Caco-2 (cell line): Measurements from ENCODE around the gene SERPINI2. TPM values are rescaled to one million over a fixed set of nuclear protein-coding genes. Genes with fewer than 3 reads are reported as not detected.

Experiments
- BruUV-seq: library from RNA; stranded (reverse); fragments of 400-500 nt; replicated peaks from 2 replicates; lab custom pipeline; 2021; lab: Mats Ljungman, UMichigan
- CTCF ChIA-PET: fragments of 300-600 bp; sonication (Branson Sonifier 250); formaldehyde crosslinking; loops from one replicate; lab custom pipeline; 2022; ENCODE audit warnings: antibody characterized with exemption; lab: Charles Lee
- POLR2A ChIA-PET: fragments of 300-600 bp; sonication (Branson Sonifier 250); formaldehyde crosslinking; loops from one replicate; lab custom pipeline; 2022; ENCODE audit warnings: antibody characterized with exemption; lab: Charles Lee
- DNase-seq, 2 experiments: peaks; one replicate each; pipeline versions ENCODE4 v3.0.0 to v3.0.0-alpha.2; 2020 to 2022
- H3K27me3 ChIP-seq: replicated peaks from 2 replicates; pipeline ENCODE4 v1.6.0; 2011; ENCODE audit warnings: low read length; ENCODE audit not compliant: control insufficient read depth, insufficient read depth
- H3K36me3 ChIP-seq: 2 replicates; pipeline ENCODE4 v1.5.1; 2011; ENCODE audit warnings: low read length; ENCODE audit not compliant: control insufficient read depth, insufficient read depth
- H3K4me1 ChIP-seq: fragments of 250-450 bp; sonication (Bioruptor Pico); 2 replicates; pipeline ENCODE4 v1.5.1; 2020; ENCODE audit warnings: mild to moderate bottlenecking
- H3K4me3 ChIP-seq: 2 replicates; pipeline ENCODE4 v1.5.1; 2011; ENCODE audit warnings: low read depth, mild to moderate bottlenecking, control low read depth, low read length
- H3K9me3 ChIP-seq: fragments of 250-450 bp; sonication (Bioruptor Pico); 2 replicates; pipeline ENCODE4 v1.5.1; 2020; ENCODE audit warnings: mild to moderate bottlenecking, moderate library complexity
- H3K27ac Mint-ChIP-seq: one replicate; pipeline ENCODE4 v1.8.0; 2022; ENCODE audit warnings: mixed read lengths; ENCODE audit not compliant: unreplicated experiment
- H3K27me3 Mint-ChIP-seq: one replicate; pipeline ENCODE4 v1.8.0; 2022; ENCODE audit warnings: mixed read lengths; ENCODE audit not compliant: insufficient read depth, unreplicated experiment
- H3K36me3 Mint-ChIP-seq: one replicate; pipeline ENCODE4 v1.8.0; 2022; ENCODE audit warnings: mild to moderate bottlenecking, mixed read lengths; ENCODE audit not compliant: insufficient read depth, unreplicated experiment
- H3K4me1 Mint-ChIP-seq: one replicate; pipeline ENCODE4 v1.8.0; 2022; ENCODE audit warnings: low read depth, mixed read lengths; ENCODE audit not compliant: unreplicated experiment
- H3K4me3 Mint-ChIP-seq: one replicate; pipeline ENCODE4 v1.8.0; 2022; ENCODE audit warnings: mild to moderate bottlenecking, moderate library complexity, mixed read lengths; ENCODE audit not compliant: unreplicated experiment
- H3K9me3 Mint-ChIP-seq: one replicate; pipeline ENCODE4 v1.8.0; 2022; ENCODE audit warnings: mixed read lengths; ENCODE audit not compliant: unreplicated experiment
- intact Hi-C: fragments of 100-400 bp; cut with micrococcal nuclease; formaldehyde crosslinking; loops from one replicate; pipeline ENCODE4 v1.10.0; 2022; ENCODE audit not compliant: unreplicated experiment
- total RNA-seq: library from RNA; stranded (reverse); gene quantifications from 2 replicates; pipeline ENCODE4 v1.2.3, GENCODE V29; 2022
- TF ChIP-seq, protein P1 (sequence below), 2 experiments: fragments of 200-600 bp in 1 of 2; IDR thresholded peaks; 1 replicate in 1 of 2; 2 replicates in 1 of 2; pipeline versions ENCODE4 v1.5.1 to v1.8.0; 2011 to 2022; ENCODE audit warnings: antibody characterized with exemption in 1 of 2, control low read depth in 1 of 2, inconsistent platforms in 1 of 2, low read depth in 1 of 2, low read length in 1 of 2, mild to moderate bottlenecking in 1 of 2, moderate library complexity in 1 of 2; ENCODE audit not compliant: insufficient read depth in 1 of 2, severe bottlenecking in 1 of 2, unreplicated experiment in 1 of 2

SERPINI2 gene
- total RNA-seq, 1 experiment from 2014 or later = not detected

DNA sequence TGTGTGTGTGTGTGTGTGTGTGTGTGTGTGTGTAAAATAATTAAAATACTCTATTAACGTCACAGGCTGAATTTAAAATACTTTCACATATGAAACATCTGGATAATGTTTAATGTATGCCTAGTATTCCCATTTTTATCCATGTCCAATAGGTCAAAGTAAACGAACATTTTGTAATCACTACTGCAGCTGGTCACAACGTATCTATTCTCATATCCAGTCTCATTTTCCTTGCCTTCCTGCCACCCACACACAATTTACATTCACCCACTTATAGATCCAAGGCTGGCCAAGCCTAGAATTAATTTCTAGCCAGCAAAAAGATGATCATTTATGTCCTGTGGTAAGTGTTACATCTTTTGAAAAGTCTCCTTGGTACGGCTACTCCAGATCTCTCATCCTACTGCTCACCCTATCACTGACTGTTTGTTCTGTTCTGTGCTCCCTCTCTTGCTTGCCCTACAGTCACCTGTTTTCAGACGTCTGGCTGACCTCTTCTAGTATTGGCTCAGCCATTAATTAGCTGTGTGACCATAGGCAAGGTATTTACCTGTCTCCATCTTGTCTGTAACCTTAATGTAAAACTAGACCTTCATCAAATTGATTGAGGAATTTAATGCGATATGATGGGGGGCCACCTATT lies 17.6 kb downstream of the SERPINI2 start:
- no peak for DNase-seq
- no peak overlapping the region for H3K4me3 Mint-ChIP-seq
- no peaks in the 10 kb centered on the region for H3K27me3 ChIP-seq
- no peak overlapping the region for H3K4me3 ChIP-seq
- H3K4me1 Mint-ChIP-seq = no peaks in the 10 kb centered on the region
- H3K27ac Mint-ChIP-seq = no peak overlapping the region
- no peaks in the 10 kb centered on the region for H3K9me3 ChIP-seq
- H3K36me3 ChIP-seq = no peaks in the 10 kb centered on the region
- ChIA-PET POLR2A (no interaction called here), CTCF (no interaction called here)
- no peaks in the 10 kb centered on the region for H3K9me3 Mint-ChIP-seq
- peaks cover 5% of the 10 kb centered on the region for H3K27me3 Mint-ChIP-seq
- H3K4me1 ChIP-seq = no peaks in the 10 kb centered on the region
- intact Hi-C loops = no loop called here
- TF ChIP-seq, protein P1, sequence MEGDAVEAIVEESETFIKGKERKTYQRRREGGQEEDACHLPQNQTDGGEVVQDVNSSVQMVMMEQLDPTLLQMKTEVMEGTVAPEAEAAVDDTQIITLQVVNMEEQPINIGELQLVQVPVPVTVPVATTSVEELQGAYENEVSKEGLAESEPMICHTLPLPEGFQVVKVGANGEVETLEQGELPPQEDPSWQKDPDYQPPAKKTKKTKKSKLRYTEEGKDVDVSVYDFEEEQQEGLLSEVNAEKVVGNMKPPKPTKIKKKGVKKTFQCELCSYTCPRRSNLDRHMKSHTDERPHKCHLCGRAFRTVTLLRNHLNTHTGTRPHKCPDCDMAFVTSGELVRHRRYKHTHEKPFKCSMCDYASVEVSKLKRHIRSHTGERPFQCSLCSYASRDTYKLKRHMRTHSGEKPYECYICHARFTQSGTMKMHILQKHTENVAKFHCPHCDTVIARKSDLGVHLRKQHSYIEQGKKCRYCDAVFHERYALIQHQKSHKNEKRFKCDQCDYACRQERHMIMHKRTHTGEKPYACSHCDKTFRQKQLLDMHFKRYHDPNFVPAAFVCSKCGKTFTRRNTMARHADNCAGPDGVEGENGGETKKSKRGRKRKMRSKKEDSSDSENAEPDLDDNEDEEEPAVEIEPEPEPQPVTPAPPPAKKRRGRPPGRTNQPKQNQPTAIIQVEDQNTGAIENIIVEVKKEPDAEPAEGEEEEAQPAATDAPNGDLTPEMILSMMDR (IDR thresholded peaks at IDR 0.05; ENCODE audit: insufficient read depth in 1 of 2, low read depth in 1 of 2, low read length in 1 of 2, severe bottlenecking in 1 of 2, unreplicated experiment in 1 of 2) = no peak
- no TSS peak for BruUV-seq
- H3K36me3 Mint-ChIP-seq = no peaks in the 10 kb centered on the region

GRCh38 chr3:167453815-167454214 lies 20.0 kb downstream of the SERPINI2 start:
- Mint-ChIP-seq H3K27ac (no peak overlapping the region), H3K27me3 (peaks cover 3% of the 10 kb centered on the region), H3K4me1 (no peaks in the 10 kb centered on the region), H3K4me3 (no peak overlapping the region), H3K36me3 (no peaks in the 10 kb centered on the region), H3K9me3 (no peaks in the 10 kb centered on the region)
- POLR2A ChIA-PET = no interaction called here
- H3K4me1 ChIP-seq = no peaks in the 10 kb centered on the region
- intact Hi-C loops = no loop called here
- H3K9me3 ChIP-seq = no peaks in the 10 kb centered on the region
- CTCF ChIA-PET = no interaction called here
- no TSS peak for BruUV-seq
- TF ChIP-seq, protein P1 (IDR thresholded peaks at IDR 0.05; ENCODE audit: insufficient read depth in 1 of 2, low read depth in 1 of 2, low read length in 1 of 2, severe bottlenecking in 1 of 2, unreplicated experiment in 1 of 2) = no peak
- no peaks in the 10 kb centered on the region for H3K27me3 ChIP-seq
- DNase-seq = no peak
- no peaks in the 10 kb centered on the region for H3K36me3 ChIP-seq
- no peak overlapping the region for H3K4me3 ChIP-seq

GRCh38 chr3:167451282-167451681 lies 22.6 kb downstream of the SERPINI2 start:
- Histone ChIP-seq H3K36me3 (no peaks in the 10 kb centered on the region), H3K4me1 (no peaks in the 10 kb centered on the region), H3K27me3 (no peaks in the 10 kb centered on the region), H3K4me3 (no peak overlapping the region), H3K9me3 (no peaks in the 10 kb centered on the region)
- Mint-ChIP-seq H3K27me3 (peaks cover 3% of the 10 kb centered on the region), H3K4me1 (no peaks in the 10 kb centered on the region), H3K9me3 (no peaks in the 10 kb centered on the region), H3K36me3 (no peaks in the 10 kb centered on the region), H3K4me3 (no peak overlapping the region), H3K27ac (no peak overlapping the region)
- ChIA-PET POLR2A (no interaction called here), CTCF (no interaction called here)
- intact Hi-C loops = no loop called here
- TF ChIP-seq, protein P1 (IDR thresholded peaks at IDR 0.05; ENCODE audit: insufficient read depth in 1 of 2, low read depth in 1 of 2, low read length in 1 of 2, severe bottlenecking in 1 of 2, unreplicated experiment in 1 of 2) = no peak
- no TSS peak for BruUV-seq
- DNase-seq = no peak
